ENCODE results near the gene NEU4.
"Not testable (repeated sequence)": the region's sequence is repeated elsewhere in the genome, so short reads cannot be mapped to it uniquely, and the experiment has no call there.

Gene NEU4

GRCh38 chr2:241774419-241775222, 34.4 kb upstream of the NEU4 start:
- no peak for DNase-seq (ENCODE audit: low read depth in 1 of 2, low spot score in 1 of 2)

- DNase-seq (ENCODE audit: low read depth in 1 of 2, low spot score in 1 of 2): no peak
Measured at GRCh38 chr2:241775223-241776177, 33.5 kb upstream of the NEU4 start.

GRCh38 chr2:241776336-241777169, 32.4 kb upstream of the NEU4 start, which contains the start of gene GAL3ST2:
TSS of gene GAL3ST2 (plus strand) at chr2:241776822. CDS start at chr2:241776956, 134 bp downstream.
- DNase-seq (ENCODE audit: low read depth in 1 of 2, low spot score in 1 of 2): no peak

- DNase-seq (ENCODE audit: low read depth in 1 of 2, low spot score in 1 of 2): no peak
Measured at GRCh38 chr2:241777170-241777685, 31.8 kb upstream of the NEU4 start.

GRCh38 chr2:241777686-241778627, 31.0 kb upstream of the NEU4 start:
- no peak for DNase-seq (ENCODE audit: low read depth in 1 of 2, low spot score in 1 of 2)

GRCh38 chr2:241780939-241781569, 27.9 kb upstream of the NEU4 start:
- no peak for DNase-seq (ENCODE audit: low read depth in 1 of 2, low spot score in 1 of 2)

GRCh38 chr2:241782053-241782452, 26.9 kb upstream of the NEU4 start:
- not testable (repeated sequence) for DNase-seq (ENCODE audit: low read depth in 1 of 2, low spot score in 1 of 2)

- DNase-seq (ENCODE audit: low read depth in 1 of 2, low spot score in 1 of 2): no peak
Measured at GRCh38 chr2:241788135-241788534, 20.9 kb upstream of the NEU4 start.

- DNase-seq (ENCODE audit: low read depth in 1 of 2, low spot score in 1 of 2): peak in 1 of 2 donors; percentile 70
Measured at GRCh38 chr2:241788572-241788971, 20.4 kb upstream of the NEU4 start.

- DNase-seq (ENCODE audit: low read depth in 1 of 2, low spot score in 1 of 2): not testable (repeated sequence)
Measured at GRCh38 chr2:241791385-241791784, 17.6 kb upstream of the NEU4 start.

- no peak for DNase-seq (ENCODE audit: low read depth in 1 of 2, low spot score in 1 of 2)
Measured at GRCh38 chr2:241793385-241793784, 15.6 kb upstream of the NEU4 start.

GRCh38 chr2:241794250-241794823, 14.7 kb upstream of the NEU4 start:
- no peak for DNase-seq (ENCODE audit: low read depth in 1 of 2, low spot score in 1 of 2)

GRCh38 chr2:241795021-241795999, 13.7 kb upstream of the NEU4 start:
- no peak for DNase-seq (ENCODE audit: low read depth in 1 of 2, low spot score in 1 of 2)

- DNase-seq (ENCODE audit: low read depth in 1 of 2, low spot score in 1 of 2): no peak
Measured at GRCh38 chr2:241796209-241796608, 12.8 kb upstream of the NEU4 start.

GRCh38 chr2:241796610-241797138, 12.3 kb upstream of the NEU4 start:
- no peak for DNase-seq (ENCODE audit: low read depth in 1 of 2, low spot score in 1 of 2)

- no peak for DNase-seq (ENCODE audit: low read depth in 1 of 2, low spot score in 1 of 2)
Measured at GRCh38 chr2:241797441-241798080, 11.4 kb upstream of the NEU4 start.

GRCh38 chr2:241798081-241798630, 10.8 kb upstream of the NEU4 start:
- no peak for DNase-seq (ENCODE audit: low read depth in 1 of 2, low spot score in 1 of 2)

All from activated CD4-positive, alpha-beta T cell treated with anti-CD3 and anti-CD28 coated beads, Interleukin-2, amount 50 U/mL, for 24 hours (primary cell).